HTERT RPE-1 (cell line): Measurements from ENCODE around the gene ANAPC4.

ENCODE experiments used
- in situ Hi-C: fragments of 300-500 bp; cut with MboI; formaldehyde crosslinking; loops from 4 replicates; pipeline ENCODE4 v1.14.3; 2020; ENCODE audit warnings: low sequenced_read_pairs

Gene ANAPC4

GRCh38 chr4:25430630-25431029, 53.6 kb downstream of the ANAPC4 start:
- in situ Hi-C loops: no loop called here

GRCh38 chr4:25433966-25434827, 57.1 kb downstream of the ANAPC4 start:
- in situ Hi-C loops: no loop called here

GRCh38 chr4:25437926-25438325, 60.9 kb downstream of the ANAPC4 start:
- in situ Hi-C loops: no loop called here

GRCh38 chr4:25439918-25440477, 62.9 kb downstream of the ANAPC4 start:
- in situ Hi-C loops: no loop called here

- in situ Hi-C loops: no loop called here
These were observed 63.5 kb downstream of the ANAPC4 start for GRCh38 chr4:25440478-25441030.

GRCh38 chr4:25441519-25442117, 64.6 kb downstream of the ANAPC4 start:
- in situ Hi-C loops: no loop called here

- in situ Hi-C loops: no loop called here
These were observed 65.8 kb downstream of the ANAPC4 start for GRCh38 chr4:25442863-25443307.

GRCh38 chr4:25443851-25444250, 66.8 kb downstream of the ANAPC4 start:
- in situ Hi-C loops: no loop called here

- in situ Hi-C loops: no loop called here
These were observed 69.5 kb downstream of the ANAPC4 start for GRCh38 chr4:25446611-25447010.

- in situ Hi-C loops: no loop called here
These were observed 71.5 kb downstream of the ANAPC4 start for GRCh38 chr4:25448379-25449109.

GRCh38 chr4:25449270-25449669, 72.2 kb downstream of the ANAPC4 start:
- in situ Hi-C loops: no loop called here

GRCh38 chr4:25449688-25450087, 72.6 kb downstream of the ANAPC4 start:
- in situ Hi-C loops: no loop called here

- in situ Hi-C loops: no loop called here
These were observed 73.4 kb downstream of the ANAPC4 start for GRCh38 chr4:25450491-25450901.

- in situ Hi-C loops: no loop called here
These were observed 74.6 kb downstream of the ANAPC4 start for GRCh38 chr4:25451676-25452075.

- in situ Hi-C loops: no loop called here
These were observed 75.0 kb downstream of the ANAPC4 start for GRCh38 chr4:25452081-25452480.

GRCh38 chr4:25454476-25454875, 77.4 kb downstream of the ANAPC4 start:
- in situ Hi-C loops: no loop called here

GRCh38 chr4:25457053-25457715, 80.1 kb downstream of the ANAPC4 start:
- in situ Hi-C loops: no loop called here

GRCh38 chr4:25466966-25467697, 90.1 kb downstream of the ANAPC4 start:
- in situ Hi-C loops: no loop called here

- in situ Hi-C loops: no loop called here
These were observed 90.8 kb downstream of the ANAPC4 start for GRCh38 chr4:25467843-25468242.
